K562 (cell line): ENCODE measurements around the gene LST1. TPM values are rescaled to one million over a fixed set of nuclear protein-coding genes. Genes with fewer than 3 reads are reported as not detected.
A peak's percentile ranks its signal among the peaks of the same experiment; 100 is the strongest.

ENCODE experiments used
- ATF4 ChIP-seq: fragments of 450-650 bp; formaldehyde crosslinking; IDR thresholded peaks from 2 replicates; pipeline ENCODE4 v1.4.0; 2022; ENCODE audit warnings: mild to moderate bottlenecking, moderate library complexity
- BMI1 ChIP-seq: fragments of 150-350 bp; IDR thresholded peaks from 2 replicates; pipeline ENCODE4 v1.6.1; 2014; ENCODE audit warnings: low read length
- EGR1 ChIP-seq: fragments of 450-650 bp; conservative IDR thresholded peaks from 2 replicates; pipeline ENCODE4 v1.6.1; 2017; ENCODE audit warnings: mild to moderate bottlenecking
- HDAC3 ChIP-seq: fragments of 450-650 bp; IDR thresholded peaks from 2 replicates; pipeline ENCODE4 v1.6.1; 2018; ENCODE audit warnings: borderline replicate concordance, mild to moderate bottlenecking, moderate library complexity; ENCODE audit not compliant: partially characterized antibody
- IRF2 ChIP-seq: sonication (generic); formaldehyde crosslinking; IDR thresholded peaks from 2 replicates; pipeline ENCODE4 v1.8.1; 2022; ENCODE audit warnings: mild to moderate bottlenecking, missing genetic modification reagents
- JUN ChIP-seq, 2 experiments: sonication (generic) in 1 of 2; formaldehyde crosslinking in 1 of 2; IDR thresholded peaks; 2 replicates each; pipeline versions ENCODE4 v1.6.1 to v1.8.0; 2012 to 2022; ENCODE audit warnings: borderline replicate concordance in 2 of 2, mild to moderate bottlenecking in 2 of 2, improper control_type of control experiment in 1 of 2, low read depth in 1 of 2, low read length in 1 of 2, missing genetic modification reagents in 1 of 2
- LARP7 ChIP-seq: fragments of 450-650 bp; IDR thresholded peaks from 2 replicates; pipeline ENCODE4 v1.6.1; 2016
- LCOR ChIP-seq: sonication (generic); formaldehyde crosslinking; IDR thresholded peaks from 2 replicates; pipeline ENCODE4 v1.8.0; 2022; ENCODE audit warnings: mild to moderate bottlenecking, missing genetic modification reagents
- MEF2A ChIP-seq: IDR thresholded peaks from 2 replicates; pipeline ENCODE4 v1.6.1; 2011; ENCODE audit warnings: low read depth, mild to moderate bottlenecking, low read length, moderate library complexity; ENCODE audit not compliant: control insufficient read depth
- MNT ChIP-seq, 2 experiments: fragments of 450-650 bp; conservative IDR thresholded peaks; 2 replicates each; pipeline ENCODE4 v1.6.1; 2017; ENCODE audit warnings: mild to moderate bottlenecking in 2 of 2, moderate library complexity in 2 of 2
- MXD1 ChIP-seq: fragments of 250-450 bp; sonication (Bioruptor Pico); IDR thresholded peaks from 2 replicates; pipeline ENCODE4 v1.8.0; 2021; ENCODE audit warnings: borderline replicate concordance, mild to moderate bottlenecking, moderate library complexity; ENCODE audit not compliant: poor library complexity, severe bottlenecking
- POLR2H ChIP-seq: IDR thresholded peaks from 2 replicates; pipeline ENCODE4 v1.6.1; 2016; ENCODE audit warnings: missing genetic modification characterization, low read depth, mild to moderate bottlenecking, control low read depth, missing compliant biosample characterization, moderate library complexity
- PTBP1 ChIP-seq: fragments of 200-400 bp; formaldehyde crosslinking; IDR thresholded peaks from 2 replicates; pipeline ENCODE4 v1.6.1; 2017; ENCODE audit warnings: low read depth, low read length
- SMAD4 ChIP-seq: fragments of 250-450 bp; sonication (Bioruptor Pico); conservative IDR thresholded peaks from 2 replicates; pipeline ENCODE4 v1.8.0; 2021; ENCODE audit warnings: inconsistent platforms, mild to moderate bottlenecking, moderate library complexity
- SPI1 ChIP-seq: IDR thresholded peaks from 2 replicates; pipeline ENCODE4 v1.6.1; 2011; ENCODE audit warnings: low read depth, low read length, control low read depth, borderline replicate concordance
- TCF3 ChIP-seq: sonication (generic); formaldehyde crosslinking; IDR thresholded peaks from 2 replicates; pipeline ENCODE4 v1.4.0; 2020; ENCODE audit warnings: mild to moderate bottlenecking, missing genetic modification reagents
- TEAD1 ChIP-seq, 2 experiments: fragments of 450-650 bp in 1 of 2; sonication (generic) in 1 of 2; formaldehyde crosslinking; IDR thresholded peaks; 2 replicates each; pipeline versions ENCODE4 v1.4.0 to v1.8.0; 2020 to 2022; ENCODE audit warnings: mild to moderate bottlenecking in 2 of 2, missing genetic modification reagents in 1 of 2
- TEAD4 ChIP-seq, 2 experiments: sonication (generic) in 1 of 2; formaldehyde crosslinking in 1 of 2; IDR thresholded peaks; 2 replicates each; pipeline versions ENCODE4 v1.6.1 to v1.8.0; 2012 to 2022; ENCODE audit warnings: borderline replicate concordance in 1 of 2, inconsistent platforms in 1 of 2, low read length in 1 of 2, mild to moderate bottlenecking in 1 of 2, missing genetic modification reagents in 1 of 2
- ZNF175 ChIP-seq: fragments of 200-800 bp; sonication (Bioruptor generic); IDR thresholded peaks from 2 replicates; pipeline ENCODE4 v1.6.1; 2016; ENCODE audit warnings: low read depth, mild to moderate bottlenecking, missing genetic modification characterization, missing compliant biosample characterization
- ZNF395 ChIP-seq: fragments of 200-800 bp; sonication (Bioruptor generic); IDR thresholded peaks from 2 replicates; pipeline ENCODE4 v1.6.1; 2017; ENCODE audit warnings: missing genetic modification characterization, missing compliant biosample characterization
- ZNF589 ChIP-seq: fragments of 200-800 bp; sonication (Bioruptor generic); IDR thresholded peaks from 2 replicates; pipeline ENCODE4 v1.6.1; 2016; ENCODE audit warnings: low read depth, missing genetic modification characterization, missing compliant biosample characterization
- polyA plus RNA-seq, 8 experiments: library from polyadenylated mRNA; depleted of rRNA in 4 of 8; stranded (reverse) in 5 of 8; unstranded in 3 of 8; fragments of >200 nt; fragmentation: Nextera tagmentation in 2 of 8; fragmentation: Illumina TruSeq in 1 of 8; extraction: Ambion mirVana in 2 of 8; extraction: Trizol in 1 of 8; gene quantifications; 2 replicates each; pipeline versions ENCODE4 v1.2.1 to v1.2.3, GENCODE V29; 2011 to 2014; ENCODE audit warnings: inconsistent platforms in 1 of 8, missing spikeins in 1 of 8
- total RNA-seq, 7 experiments: library from RNA; depleted of rRNA in 6 of 7; stranded (reverse); fragments of >200 nt in 6 of 7; fragmentation: Illumina TruSeq in 2 of 7; extraction: Trizol in 2 of 7; gene quantifications; 2 replicates each; pipeline versions ENCODE4 v1.2.1 to v1.2.3, GENCODE V29; 2011 to 2021; ENCODE audit warnings: low replicate concordance in 1 of 7

The LST1 gene
- total and polyA plus RNA-seq, 9 of the 15 experiments (the other 6 are each of a cell fraction or from before 2014, with no cell fraction given): 0.82 to 7.8 (median 1.7) TPM

GRCh38 chr6:31558631-31559500, 27.2 kb upstream of the LST1 start (continued):
- TF ChIP-seq TCF3 (CRISPR knock-in tag) (no peak), SPI1 (0 out of 2 replicates have a peak, but pooled peaks have one; percentile 16), ZNF175 (CRISPR knock-in tag) (peak; percentile 66), MEF2A (peak; percentile 57), MXD1 (no peak), LARP7 (no peak), TEAD4 (IDR thresholded peaks at IDR 0.05; ENCODE audit: low read length) (peak; percentile 29; the same call in 1 of the 2 replicates), TEAD4 (CRISPR knock-in tag; IDR thresholded peaks at IDR 0.05; ENCODE audit: borderline replicate concordance) (no peak), LCOR (CRISPR knock-in tag) (peak; percentile 69), PTBP1 (no peak), ZNF589 (peak; percentile 47; the same call in 1 of the 2 replicates), HDAC3 (peak; percentile 72), ZNF395 (CRISPR knock-in tag) (peak; percentile 46; the same call in 1 of the 2 replicates), EGR1 (peak; percentile 37; the same call in 1 of the 2 replicates), TEAD1 (CRISPR knock-in tag; IDR thresholded peaks at IDR 0.05) (peak in 1 of 2 experiments; percentile 4; a peak in 1 of 4 replicates), MNT (conservative IDR thresholded peaks at IDR 0.05) (peak in 1 of 2 experiments; percentile 32; a peak in 1 of 4 replicates), POLR2H (peak; percentile 41; the same call in 1 of the 2 replicates), SMAD4 (CRISPR knock-in tag) (no peak; the same call in 1 of the 2 replicates), IRF2 (CRISPR knock-in tag) (no peak), JUN (IDR thresholded peaks at IDR 0.05; ENCODE audit: borderline replicate concordance, low read depth, low read length) (peak; percentile 4; the same call in 1 of the 2 replicates), JUN (CRISPR knock-in tag; IDR thresholded peaks at IDR 0.05; ENCODE audit: borderline replicate concordance) (0 out of 2 replicates have a peak, but pooled peaks have one; percentile 35), ATF4 (peak; percentile 81), BMI1 (no peak)
